Fibroblast of lung (primary cell): ENCODE results near the gene LILRB4. TPM values are rescaled to one million over a fixed set of nuclear protein-coding genes. Genes with fewer than 3 reads are reported as not detected.

Experiments used
- DNase-seq, 2 donors: peaks; one replicate each; pipeline versions ENCODE4 v3.0.0 to v3.0.0-alpha.2; 2010; ENCODE audit warnings: low read depth in 2 of 2
- H2AFZ ChIP-seq: 2 replicates; pipeline ENCODE4 v1.5.1; 2012; ENCODE audit warnings: low read length, control low read depth, inconsistent platforms
- H3K27ac ChIP-seq: 2 replicates; pipeline ENCODE4 v1.5.1; 2011; ENCODE audit warnings: low read length, control low read depth; ENCODE audit not compliant: insufficient read depth
- H3K27me3 ChIP-seq: 2 replicates; pipeline ENCODE4 v1.5.1; 2011; ENCODE audit warnings: mild to moderate bottlenecking, low read length; ENCODE audit not compliant: control insufficient read depth, insufficient read depth
- H3K36me3 ChIP-seq: 2 replicates; pipeline ENCODE4 v1.5.1; 2011; ENCODE audit warnings: low read length; ENCODE audit not compliant: control insufficient read depth, insufficient read depth
- H3K4me1 ChIP-seq: 2 replicates; pipeline ENCODE4 v1.5.1; 2011; ENCODE audit warnings: low read length; ENCODE audit not compliant: control insufficient read depth, insufficient read depth; ENCODE audit errors: extremely low read depth
- H3K4me2 ChIP-seq: 2 replicates; pipeline ENCODE4 v1.5.1; 2011; ENCODE audit warnings: low read length, control low read depth; ENCODE audit not compliant: insufficient read depth; ENCODE audit errors: extremely low read depth
- H3K4me3 ChIP-seq, 4 experiments: fragments of 200-600 bp in 1 of 4; sonication (generic) in 1 of 4; replicated peaks in 1 of 4; 2 replicates each; pipeline ENCODE4 v1.5.1; 2011 to 2016; ENCODE audit warnings: low read length in 4 of 4, low read depth in 3 of 4, mild to moderate bottlenecking in 3 of 4, control low read depth in 2 of 4, inconsistent platforms in 1 of 4, mixed read lengths in 1 of 4; ENCODE audit not compliant: insufficient read depth in 1 of 4; ENCODE audit errors: control extremely low read depth in 1 of 4
- H3K79me2 ChIP-seq: 2 replicates; pipeline ENCODE4 v1.5.1; 2012; ENCODE audit warnings: mild to moderate bottlenecking, low read length, inconsistent platforms; ENCODE audit not compliant: control insufficient read depth, insufficient read depth
- H3K9ac ChIP-seq: 2 replicates; pipeline ENCODE4 v1.5.1; 2011; ENCODE audit warnings: mild to moderate bottlenecking, low read length, control low read depth; ENCODE audit not compliant: insufficient read depth
- H3K9me3 ChIP-seq: 2 replicates; pipeline ENCODE4 v1.5.1; 2012; ENCODE audit warnings: low read depth, low read length; ENCODE audit not compliant: control insufficient read depth, insufficient read depth
- H4K20me1 ChIP-seq: 2 replicates; pipeline ENCODE4 v1.5.1; 2011; ENCODE audit warnings: low read length; ENCODE audit not compliant: control insufficient read depth, insufficient read depth; ENCODE audit errors: extremely low read depth
- CTCF ChIP-seq, 2 donors: IDR thresholded peaks in 1 of 2; conservative IDR thresholded peaks in 1 of 2; 1 replicate in 1 of 2; 2 replicates in 1 of 2; pipeline ENCODE4 v1.5.1; 2011 to 2012; ENCODE audit warnings: low read length in 2 of 2, control low read depth in 1 of 2, inconsistent platforms in 1 of 2, low read depth in 1 of 2, mild to moderate bottlenecking in 1 of 2
- EZH2 ChIP-seq: IDR thresholded peaks from 2 replicates; pipeline ENCODE4 v1.5.1; 2012; ENCODE audit warnings: low read length, control low read depth, mild to moderate bottlenecking; ENCODE audit errors: missing control alignments
- polyA plus RNA-seq, 2 donors: library from polyadenylated mRNA; depleted of rRNA in 1 of 2; stranded (reverse) in 1 of 2; unstranded in 1 of 2; fragments of >200 nt; gene quantifications; 2 replicates each; pipeline ENCODE4 v1.2.1, GENCODE V29; 2011 to 2012; ENCODE audit warnings: missing spikeins in 1 of 2
- total RNA-seq: library from RNA; depleted of rRNA; stranded (reverse); fragments of >200 nt; gene quantifications from 2 replicates; pipeline ENCODE4 v1.2.1, GENCODE V29; 2014

The LILRB4 gene
- total and polyA plus RNA-seq, 2 donors (not counting 1 experiment from before 2014, with no cell fraction given), result not detected

- no peaks in the 10 kb centered on the region for H3K36me3 ChIP-seq
- H3K4me1 ChIP-seq, result no peaks in the 10 kb centered on the region
- peak; percentile 3 to 19 for DNase-seq
- H3K27me3 ChIP-seq, result no peaks in the 10 kb centered on the region
- H3K9me3 ChIP-seq, result no peaks in the 10 kb centered on the region
- H2AFZ ChIP-seq, result no peak overlapping the region
- H3K27ac ChIP-seq, result no peak overlapping the region
- no peak overlapping the region for H3K4me3 ChIP-seq
- H3K79me2 ChIP-seq, result no peaks in the 10 kb centered on the region
- H3K4me2 ChIP-seq, result no peak overlapping the region
- no peaks in the 10 kb centered on the region for H4K20me1 ChIP-seq
- peak in 1 of 2 donors; percentile 18 for TF ChIP-seq CTCF (conservative IDR thresholded peaks at IDR 0.05 in 1 of 2, IDR thresholded peaks at IDR 0.05 in 1 of 2; ENCODE audit: low read depth in 1 of 2, low read length in 2 of 2)
- TF ChIP-seq EZH2, result no peak
- H3K9ac ChIP-seq, result no peak overlapping the region
Observed at GRCh38 chr19:54653181-54653809, 9.5 kb upstream of the LILRB4 start.

- Histone ChIP-seq H3K4me2 (no peak overlapping the region), H3K27ac (no peak overlapping the region), H3K4me3 (no peak overlapping the region), H3K27me3 (no peaks in the 10 kb centered on the region), H3K36me3 (no peaks in the 10 kb centered on the region), H3K9me3 (no peaks in the 10 kb centered on the region), H3K79me2 (no peaks in the 10 kb centered on the region), H3K9ac (no peak overlapping the region), H4K20me1 (no peaks in the 10 kb centered on the region), H2AFZ (no peak overlapping the region), H3K4me1 (no peaks in the 10 kb centered on the region)
- TF ChIP-seq CTCF (conservative IDR thresholded peaks at IDR 0.05 in 1 of 2, IDR thresholded peaks at IDR 0.05 in 1 of 2; ENCODE audit: low read depth in 1 of 2, low read length in 2 of 2), result no peak
- TF ChIP-seq EZH2, result no peak
- no peak for DNase-seq
Observed at GRCh38 chr19:54654447-54655321, 8.1 kb upstream of the LILRB4 start.

- no peaks in the 10 kb centered on the region for H3K4me1 ChIP-seq
- no peak overlapping the region for H2AFZ ChIP-seq
- no peak for DNase-seq
- H3K27me3 ChIP-seq, result no peaks in the 10 kb centered on the region
- H3K79me2 ChIP-seq, result no peaks in the 10 kb centered on the region
- TF ChIP-seq EZH2 (no peak), CTCF (conservative IDR thresholded peaks at IDR 0.05 in 1 of 2, IDR thresholded peaks at IDR 0.05 in 1 of 2; ENCODE audit: low read depth in 1 of 2, low read length in 2 of 2) (no peak)
- H3K9ac ChIP-seq, result no peak overlapping the region
- H3K4me3 ChIP-seq, result no peak overlapping the region
- no peaks in the 10 kb centered on the region for H3K9me3 ChIP-seq
- no peak overlapping the region for H3K27ac ChIP-seq
- no peaks in the 10 kb centered on the region for H3K36me3 ChIP-seq
- no peak overlapping the region for H3K4me2 ChIP-seq
- no peaks in the 10 kb centered on the region for H4K20me1 ChIP-seq
Observed at GRCh38 chr19:54659300-54659699, 3.5 kb upstream of the LILRB4 start.
